Natural killer cell (primary cell): ENCODE data around the gene ZDHHC14. TPM values are rescaled to one million over a fixed set of nuclear protein-coding genes. Genes with fewer than 3 reads are reported as not detected.

Source experiments
- ATAC-seq, 3 donors: fragments of 150-1000 bp in 2 of 3; fragments of 200-7000 bp in 1 of 3; cut with Tn5 transposase; 1 replicate in 1 of 3; 2 replicates in 2 of 3; pipeline ENCODE4 v1.10.0; 2021; ENCODE audit warnings: mild to moderate bottlenecking in 2 of 3, moderate library complexity in 2 of 3
- DNase-seq, 2 donors: peaks; one replicate each; pipeline versions ENCODE4 v3.0.0 to v3.0.0-alpha.2; 2013 to 2021; ENCODE audit warnings: mixed read lengths in 1 of 2
- H3K27ac ChIP-seq: one replicate; pipeline ENCODE4 v1.5.1; 2013; ENCODE audit warnings: mild to moderate bottlenecking, low read length
- H3K27me3 ChIP-seq: one replicate; pipeline ENCODE4 v1.6.1; 2013; ENCODE audit warnings: low read length; ENCODE audit not compliant: control insufficient read depth, insufficient read depth
- H3K36me3 ChIP-seq: one replicate; pipeline ENCODE4 v1.6.1; 2013; ENCODE audit warnings: low read length; ENCODE audit not compliant: control insufficient read depth, insufficient read depth
- H3K4me1 ChIP-seq: one replicate; pipeline ENCODE4 v1.6.1; 2013; ENCODE audit warnings: low read length; ENCODE audit not compliant: control insufficient read depth, insufficient read depth
- H3K4me3 ChIP-seq: one replicate; pipeline ENCODE4 v1.5.1; 2013; ENCODE audit warnings: low read length
- H3K9me3 ChIP-seq: one replicate; pipeline ENCODE4 v1.6.1; 2013; ENCODE audit warnings: low read length; ENCODE audit not compliant: control insufficient read depth, insufficient read depth
- H3K27ac Mint-ChIP-seq, 2 donors: one replicate each; pipeline ENCODE4 v1.8.0; 2022; ENCODE audit warnings: mild to moderate bottlenecking in 2 of 2, mixed read lengths in 2 of 2, moderate library complexity in 1 of 2
- H3K27me3 Mint-ChIP-seq, 2 donors: one replicate each; pipeline ENCODE4 v1.8.0; 2022; ENCODE audit warnings: low read depth in 2 of 2, mixed read lengths in 2 of 2
- H3K36me3 Mint-ChIP-seq: one replicate; pipeline ENCODE4 v1.8.0; 2022; ENCODE audit warnings: mixed read lengths
- H3K4me1 Mint-ChIP-seq, 2 donors: one replicate each; pipeline ENCODE4 v1.8.0; 2022; ENCODE audit warnings: mixed read lengths in 2 of 2
- H3K4me3 Mint-ChIP-seq: one replicate; pipeline ENCODE4 v1.8.0; 2022; ENCODE audit warnings: mild to moderate bottlenecking, moderate library complexity, mixed read lengths
- H3K9me3 Mint-ChIP-seq, 2 donors: one replicate each; pipeline ENCODE4 v1.8.0; 2022; ENCODE audit warnings: mixed read lengths in 2 of 2
- WGBS: methylation state at CpG from one replicate; pipeline ENCODE4 v1.1.7; 2013; ENCODE audit warnings: missing lambda C conversion rate; ENCODE audit not compliant: insufficient coverage; 5-methylcytosine and 5-hydroxymethylcytosine counted together
- intact Hi-C: fragments of 100-400 bp; cut with micrococcal nuclease; formaldehyde crosslinking; loops from one replicate; pipeline ENCODE4 v1.14.2; 2022
- total RNA-seq, 4 donors: library from RNA; stranded (reverse); fragments of 120-200 nt in 1 of 4; gene quantifications; one replicate each; pipeline versions ENCODE4 v1.2.3 to v1.2.4, GENCODE V29; 2013 to 2022
- TF ChIP-seq, protein P1 (sequence below): fragments of 200-600 bp; IDR thresholded peaks from one replicate; pipeline ENCODE4 v1.8.0; 2022; ENCODE audit warnings: antibody characterized with exemption

ZDHHC14 gene
- total RNA-seq, 3 donors from 2014 or later (not counting 1 experiment from before 2014, with no cell fraction given), result 6.7 to 11.3 (median 10.6) TPM

DNA sequence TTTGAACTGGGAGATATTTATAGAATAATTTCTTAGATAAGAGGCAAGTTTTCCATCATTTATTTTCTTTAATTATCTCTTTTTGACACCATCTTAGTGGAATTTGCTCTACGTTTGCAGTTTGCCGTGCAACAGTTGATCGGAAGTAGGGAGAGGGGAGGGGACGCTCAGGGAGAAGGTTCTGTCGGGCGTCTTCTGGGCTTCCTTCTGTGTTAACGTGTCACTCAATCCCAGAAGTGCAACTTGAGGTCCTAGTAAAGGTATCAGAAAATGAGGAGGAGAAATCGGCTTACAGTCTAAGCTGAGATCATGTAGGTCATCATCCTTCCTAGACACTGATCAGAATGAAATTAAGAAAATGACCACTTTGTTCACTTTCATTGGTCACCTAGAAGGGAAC is 293.1 kb downstream of the ZDHHC14 start:
- ATAC-seq, result no peak
- Histone ChIP-seq H3K36me3 (no peaks in the 10 kb centered on the region), H3K27ac (no peak overlapping the region), H3K4me1 (peaks cover 3% of the 10 kb centered on the region), H3K27me3 (no peaks in the 10 kb centered on the region), H3K4me3 (no peak overlapping the region), H3K9me3 (no peaks in the 10 kb centered on the region)
- intact Hi-C loops, result no loop called here
- Mint-ChIP-seq H3K4me3 (no peak overlapping the region), H3K36me3 (no peaks in the 10 kb centered on the region), H3K27ac (no peak overlapping the region), H3K9me3 (no peaks in the 10 kb centered on the region), H3K27me3 (no peaks in the 10 kb centered on the region), H3K4me1 (peaks cover 0 to 7% of the 10 kb centered on the region in 2 donors)
- 96% methylated on average over 8 of the region's 8 CpGs for WGBS
- no peak for DNase-seq
- TF ChIP-seq, protein P1, sequence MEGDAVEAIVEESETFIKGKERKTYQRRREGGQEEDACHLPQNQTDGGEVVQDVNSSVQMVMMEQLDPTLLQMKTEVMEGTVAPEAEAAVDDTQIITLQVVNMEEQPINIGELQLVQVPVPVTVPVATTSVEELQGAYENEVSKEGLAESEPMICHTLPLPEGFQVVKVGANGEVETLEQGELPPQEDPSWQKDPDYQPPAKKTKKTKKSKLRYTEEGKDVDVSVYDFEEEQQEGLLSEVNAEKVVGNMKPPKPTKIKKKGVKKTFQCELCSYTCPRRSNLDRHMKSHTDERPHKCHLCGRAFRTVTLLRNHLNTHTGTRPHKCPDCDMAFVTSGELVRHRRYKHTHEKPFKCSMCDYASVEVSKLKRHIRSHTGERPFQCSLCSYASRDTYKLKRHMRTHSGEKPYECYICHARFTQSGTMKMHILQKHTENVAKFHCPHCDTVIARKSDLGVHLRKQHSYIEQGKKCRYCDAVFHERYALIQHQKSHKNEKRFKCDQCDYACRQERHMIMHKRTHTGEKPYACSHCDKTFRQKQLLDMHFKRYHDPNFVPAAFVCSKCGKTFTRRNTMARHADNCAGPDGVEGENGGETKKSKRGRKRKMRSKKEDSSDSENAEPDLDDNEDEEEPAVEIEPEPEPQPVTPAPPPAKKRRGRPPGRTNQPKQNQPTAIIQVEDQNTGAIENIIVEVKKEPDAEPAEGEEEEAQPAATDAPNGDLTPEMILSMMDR, result no peak

DNA sequence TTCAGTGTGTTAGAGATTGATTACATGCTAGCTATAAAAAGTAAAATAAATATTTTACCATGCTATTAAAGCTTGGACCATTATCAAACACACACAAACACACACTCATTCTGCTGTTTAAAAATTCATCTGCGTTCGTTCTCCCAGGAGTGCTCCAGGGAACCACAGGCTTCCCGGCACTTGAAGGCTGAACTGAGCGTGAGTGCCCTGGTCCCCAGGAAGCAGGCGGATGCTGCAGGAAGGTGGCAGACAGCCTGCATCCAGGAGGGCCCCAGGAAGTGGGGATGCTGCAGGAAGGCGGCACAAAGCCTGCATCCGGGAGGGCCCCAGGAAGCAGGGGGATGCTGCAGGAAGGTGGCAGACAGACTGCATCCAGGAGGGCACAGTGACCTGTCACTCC is 294.8 kb downstream of the ZDHHC14 start:
- Histone ChIP-seq H3K4me1 (no peaks in the 10 kb centered on the region), H3K27me3 (no peaks in the 10 kb centered on the region), H3K9me3 (no peaks in the 10 kb centered on the region), H3K27ac (no peak overlapping the region), H3K4me3 (no peak overlapping the region), H3K36me3 (no peaks in the 10 kb centered on the region)
- TF ChIP-seq, protein P1, result no peak
- Mint-ChIP-seq H3K36me3 (no peaks in the 10 kb centered on the region), H3K27me3 (no peaks in the 10 kb centered on the region), H3K4me1 (no peaks in the 10 kb centered on the region), H3K27ac (no peak overlapping the region), H3K4me3 (no peak overlapping the region), H3K9me3 (no peaks in the 10 kb centered on the region)
- WGBS, result 79% methylated on average over 7 of the region's 7 CpGs
- ATAC-seq, result no peak
- DNase-seq, result no peak
- intact Hi-C loops, result no loop called here

GRCh38 chr6:157676241-157676640 is 295.3 kb downstream of the ZDHHC14 start:
- no peak for DNase-seq
- Mint-ChIP-seq H3K27ac (no peak overlapping the region), H3K4me3 (no peak overlapping the region), H3K27me3 (no peaks in the 10 kb centered on the region), H3K36me3 (no peaks in the 10 kb centered on the region), H3K4me1 (no peaks in the 10 kb centered on the region), H3K9me3 (no peaks in the 10 kb centered on the region)
- Histone ChIP-seq H3K9me3 (no peaks in the 10 kb centered on the region), H3K36me3 (no peaks in the 10 kb centered on the region), H3K4me3 (no peak overlapping the region), H3K4me1 (no peaks in the 10 kb centered on the region), H3K27me3 (no peaks in the 10 kb centered on the region), H3K27ac (no peak overlapping the region)
- intact Hi-C loops, result no loop called here
- ATAC-seq, result no peak
- 88% methylated on average over 7 of the region's 7 CpGs for WGBS
- TF ChIP-seq, protein P1, result no peak

GRCh38 chr6:157677235-157677634 is 296.2 kb downstream of the ZDHHC14 start:
- intact Hi-C loops, result no loop called here
- 100% methylated on average over 2 of the region's 4 CpGs for WGBS
- Histone ChIP-seq H3K27me3 (no peaks in the 10 kb centered on the region), H3K9me3 (no peaks in the 10 kb centered on the region), H3K36me3 (no peaks in the 10 kb centered on the region), H3K27ac (no peak overlapping the region), H3K4me1 (no peaks in the 10 kb centered on the region), H3K4me3 (no peak overlapping the region)
- Mint-ChIP-seq H3K36me3 (no peaks in the 10 kb centered on the region), H3K9me3 (no peaks in the 10 kb centered on the region), H3K4me3 (no peak overlapping the region), H3K27ac (no peak overlapping the region), H3K27me3 (no peaks in the 10 kb centered on the region), H3K4me1 (no peaks in the 10 kb centered on the region)
- TF ChIP-seq, protein P1, result no peak
- ATAC-seq (no peak), DNase-seq (no peak)
